Natural killer cell (primary cell): Measurements from ENCODE around the gene RPL3. TPM values are rescaled to one million over a fixed set of nuclear protein-coding genes. Genes with fewer than 3 reads are reported as not detected.

Experiments
- ATAC-seq, 3 donors: fragments of 150-1000 bp in 2 of 3; fragments of 200-7000 bp in 1 of 3; cut with Tn5 transposase; 1 replicate in 1 of 3; 2 replicates in 2 of 3; pipeline ENCODE4 v1.10.0; 2021; ENCODE audit warnings: mild to moderate bottlenecking in 2 of 3, moderate library complexity in 2 of 3
- DNase-seq, 2 donors: peaks; one replicate each; pipeline versions ENCODE4 v3.0.0 to v3.0.0-alpha.2; 2013 to 2021; ENCODE audit warnings: mixed read lengths in 1 of 2
- H3K27ac ChIP-seq: one replicate; pipeline ENCODE4 v1.5.1; 2013; ENCODE audit warnings: mild to moderate bottlenecking, low read length
- H3K27me3 ChIP-seq: one replicate; pipeline ENCODE4 v1.6.1; 2013; ENCODE audit warnings: low read length; ENCODE audit not compliant: control insufficient read depth, insufficient read depth
- H3K36me3 ChIP-seq: one replicate; pipeline ENCODE4 v1.6.1; 2013; ENCODE audit warnings: low read length; ENCODE audit not compliant: control insufficient read depth, insufficient read depth
- H3K4me1 ChIP-seq: one replicate; pipeline ENCODE4 v1.6.1; 2013; ENCODE audit warnings: low read length; ENCODE audit not compliant: control insufficient read depth, insufficient read depth
- H3K4me3 ChIP-seq: one replicate; pipeline ENCODE4 v1.5.1; 2013; ENCODE audit warnings: low read length
- H3K9me3 ChIP-seq: one replicate; pipeline ENCODE4 v1.6.1; 2013; ENCODE audit warnings: low read length; ENCODE audit not compliant: control insufficient read depth, insufficient read depth
- H3K27ac Mint-ChIP-seq, 2 donors: one replicate each; pipeline ENCODE4 v1.8.0; 2022; ENCODE audit warnings: mild to moderate bottlenecking in 2 of 2, mixed read lengths in 2 of 2, moderate library complexity in 1 of 2
- H3K27me3 Mint-ChIP-seq, 2 donors: one replicate each; pipeline ENCODE4 v1.8.0; 2022; ENCODE audit warnings: low read depth in 2 of 2, mixed read lengths in 2 of 2
- H3K36me3 Mint-ChIP-seq: one replicate; pipeline ENCODE4 v1.8.0; 2022; ENCODE audit warnings: mixed read lengths
- H3K4me1 Mint-ChIP-seq, 2 donors: one replicate each; pipeline ENCODE4 v1.8.0; 2022; ENCODE audit warnings: mixed read lengths in 2 of 2
- H3K4me3 Mint-ChIP-seq: one replicate; pipeline ENCODE4 v1.8.0; 2022; ENCODE audit warnings: mild to moderate bottlenecking, moderate library complexity, mixed read lengths
- H3K9me3 Mint-ChIP-seq, 2 donors: one replicate each; pipeline ENCODE4 v1.8.0; 2022; ENCODE audit warnings: mixed read lengths in 2 of 2
- WGBS: methylation state at CpG from one replicate; pipeline ENCODE4 v1.1.7; 2013; ENCODE audit warnings: missing lambda C conversion rate; ENCODE audit not compliant: insufficient coverage; 5-methylcytosine and 5-hydroxymethylcytosine counted together
- intact Hi-C: fragments of 100-400 bp; cut with micrococcal nuclease; formaldehyde crosslinking; loops from one replicate; pipeline ENCODE4 v1.14.2; 2022
- total RNA-seq, 4 donors: library from RNA; stranded (reverse); fragments of 120-200 nt in 1 of 4; gene quantifications; one replicate each; pipeline versions ENCODE4 v1.2.3 to v1.2.4, GENCODE V29; 2013 to 2022
- TF ChIP-seq, protein P1 (sequence below): fragments of 200-600 bp; IDR thresholded peaks from one replicate; pipeline ENCODE4 v1.8.0; 2022; ENCODE audit warnings: antibody characterized with exemption

Gene RPL3
- total RNA-seq: 1,000 to 10,000 TPM; 1,534 to 1,757 (median 1,614) TPM
- 2,958 TPM for total RNA-seq (2013)

DNA sequence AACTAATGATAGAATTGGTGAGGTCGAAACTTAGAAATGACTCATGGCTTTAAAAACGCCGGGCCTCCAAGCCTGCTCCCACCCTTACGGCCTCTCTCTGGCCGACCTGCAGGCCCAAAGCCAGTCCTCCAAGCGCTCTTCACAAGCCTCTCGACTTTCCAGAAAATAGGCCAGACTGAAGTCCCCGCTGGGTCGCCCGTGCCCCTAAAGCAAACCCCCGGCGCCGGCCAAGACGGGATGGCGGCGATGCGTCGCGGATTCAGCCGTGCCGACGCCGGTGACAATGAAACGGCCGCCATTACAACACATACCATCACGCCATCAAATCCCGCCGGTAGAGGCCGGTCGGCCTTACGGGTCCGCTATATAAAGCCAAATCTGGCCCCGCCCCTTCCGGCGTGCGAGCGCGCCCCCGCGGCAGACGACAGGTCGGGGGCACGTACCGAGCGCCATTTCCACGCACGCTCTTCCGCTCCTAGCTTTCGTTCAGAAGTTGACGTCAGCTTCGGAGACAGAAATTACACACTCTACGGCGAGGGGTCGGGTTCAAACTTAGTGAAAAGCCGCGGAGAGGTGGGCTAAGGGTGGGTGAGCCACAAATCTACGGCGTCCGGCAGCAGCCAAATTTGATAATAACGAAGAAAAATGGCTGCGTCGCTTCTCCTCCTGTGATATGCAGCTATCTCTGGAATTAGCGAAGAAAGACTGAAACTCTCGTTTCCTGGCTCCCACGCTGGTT is at the start of gene RPL3:
Gene RPL3 (minus strand): TSS at position 340 of the 739 bp plus-strand sequence. CDS start 26 bp downstream, at position 314.
- Histone ChIP-seq H3K27me3 (no peaks in the 10 kb centered on the region), H3K36me3 (peaks cover 38% of the 10 kb centered on the region), H3K27ac (peak within 1 kb of the TSS; percentile 97), H3K4me1 (peaks cover 54% of the 10 kb centered on the region), H3K4me3 (peak within 1 kb of the TSS; percentile 72), H3K9me3 (no peaks in the 10 kb centered on the region)
- DNase-seq (peak; percentile 98 to 99), ATAC-seq (peak; percentile 77 to 92 (median 81))
- under 1% methylated on average over 65 of the region's 65 CpGs for WGBS
- H3K4me1 Mint-ChIP-seq: peaks cover 34 to 63% of the 10 kb centered on the region in 2 donors
- no peaks in the 10 kb centered on the region for H3K36me3 Mint-ChIP-seq
- TF ChIP-seq, protein P1, sequence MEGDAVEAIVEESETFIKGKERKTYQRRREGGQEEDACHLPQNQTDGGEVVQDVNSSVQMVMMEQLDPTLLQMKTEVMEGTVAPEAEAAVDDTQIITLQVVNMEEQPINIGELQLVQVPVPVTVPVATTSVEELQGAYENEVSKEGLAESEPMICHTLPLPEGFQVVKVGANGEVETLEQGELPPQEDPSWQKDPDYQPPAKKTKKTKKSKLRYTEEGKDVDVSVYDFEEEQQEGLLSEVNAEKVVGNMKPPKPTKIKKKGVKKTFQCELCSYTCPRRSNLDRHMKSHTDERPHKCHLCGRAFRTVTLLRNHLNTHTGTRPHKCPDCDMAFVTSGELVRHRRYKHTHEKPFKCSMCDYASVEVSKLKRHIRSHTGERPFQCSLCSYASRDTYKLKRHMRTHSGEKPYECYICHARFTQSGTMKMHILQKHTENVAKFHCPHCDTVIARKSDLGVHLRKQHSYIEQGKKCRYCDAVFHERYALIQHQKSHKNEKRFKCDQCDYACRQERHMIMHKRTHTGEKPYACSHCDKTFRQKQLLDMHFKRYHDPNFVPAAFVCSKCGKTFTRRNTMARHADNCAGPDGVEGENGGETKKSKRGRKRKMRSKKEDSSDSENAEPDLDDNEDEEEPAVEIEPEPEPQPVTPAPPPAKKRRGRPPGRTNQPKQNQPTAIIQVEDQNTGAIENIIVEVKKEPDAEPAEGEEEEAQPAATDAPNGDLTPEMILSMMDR: no peak
- H3K4me3 Mint-ChIP-seq: peak within 1 kb of the TSS; percentile 99
- peak within 1 kb of the TSS; percentile 99 to 100 for H3K27ac Mint-ChIP-seq
- H3K27me3 Mint-ChIP-seq: no peaks in the 10 kb centered on the region
- H3K9me3 Mint-ChIP-seq: no peaks in the 10 kb centered on the region
- intact Hi-C loops: loop anchor here (1.0 to 5.0 kb wide), 4 partner anchors 80 to 312 kb away; partner anchors contain the start of gene TAB1

DNA sequence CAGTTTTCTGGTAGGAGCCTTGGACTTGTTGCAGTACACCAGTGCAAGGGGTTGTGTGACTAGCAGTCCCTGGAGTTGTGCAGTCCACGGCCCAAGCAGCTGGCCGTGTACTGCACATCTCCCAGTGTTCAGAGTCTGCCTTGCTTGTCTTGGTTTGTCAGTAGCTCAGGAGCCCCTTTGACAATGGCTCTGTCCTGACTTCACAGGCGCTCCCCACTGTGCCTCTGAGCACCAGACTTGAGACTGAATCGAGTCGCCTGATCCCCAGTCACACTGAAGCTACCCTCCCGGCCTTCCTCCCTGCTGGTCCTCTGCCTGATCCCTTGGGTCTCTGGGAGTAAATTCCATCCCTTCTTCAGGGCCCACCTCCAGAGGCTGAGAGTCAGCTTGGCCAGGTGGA is 49.8 kb upstream of the RPL3 start:
- no peak overlapping the region for H3K27ac Mint-ChIP-seq
- peaks cover 0 to 26% of the 10 kb centered on the region in 2 donors for H3K4me1 Mint-ChIP-seq
- H3K4me3 ChIP-seq: no peak overlapping the region
- no peaks in the 10 kb centered on the region for H3K36me3 Mint-ChIP-seq
- TF ChIP-seq, protein P1: no peak
- H3K9me3 Mint-ChIP-seq: no peaks in the 10 kb centered on the region
- no peaks in the 10 kb centered on the region for H3K36me3 ChIP-seq
- H3K9me3 ChIP-seq: peaks cover 3% of the 10 kb centered on the region
- no peak overlapping the region for H3K27ac ChIP-seq
- ATAC-seq (no peak), DNase-seq (no peak)
- no peaks in the 10 kb centered on the region for H3K27me3 Mint-ChIP-seq
- intact Hi-C loops: no loop called here
- no peak overlapping the region for H3K4me3 Mint-ChIP-seq
- 91% methylated on average over 6 of the region's 6 CpGs for WGBS
- H3K27me3 ChIP-seq: no peaks in the 10 kb centered on the region
- peaks cover 17% of the 10 kb centered on the region for H3K4me1 ChIP-seq

DNA sequence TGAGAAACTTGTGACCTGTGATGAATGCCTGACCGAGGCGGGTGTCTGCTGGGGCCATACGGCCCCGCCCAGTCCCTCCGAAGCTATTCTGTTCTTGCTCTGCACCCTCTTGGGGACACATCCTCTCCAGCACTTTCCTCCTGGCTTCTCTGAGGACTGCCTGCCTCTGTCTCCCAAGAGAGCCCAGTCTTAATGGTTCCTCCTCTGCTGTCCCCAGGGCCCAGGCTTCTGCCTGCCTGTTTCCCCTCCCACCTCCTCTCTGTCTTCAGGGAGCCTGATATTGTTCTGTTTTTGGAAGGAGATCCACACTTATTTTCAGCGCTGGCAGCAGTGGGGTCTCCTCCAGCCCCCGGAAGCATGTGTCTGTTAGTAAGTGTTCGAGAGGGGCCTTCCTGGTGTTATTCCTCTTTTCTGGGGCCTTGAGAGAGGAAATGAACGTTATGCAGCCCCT is 49.1 kb upstream of the RPL3 start:
- H3K27me3 ChIP-seq: no peaks in the 10 kb centered on the region
- intact Hi-C loops: no loop called here
- H3K4me3 ChIP-seq: no peak overlapping the region
- H3K4me3 Mint-ChIP-seq: no peak overlapping the region
- H3K36me3 Mint-ChIP-seq: no peaks in the 10 kb centered on the region
- H3K9me3 ChIP-seq: peaks cover 3% of the 10 kb centered on the region
- DNase-seq (no peak), ATAC-seq (no peak)
- H3K36me3 ChIP-seq: no peaks in the 10 kb centered on the region
- H3K27ac ChIP-seq: no peak overlapping the region
- no peaks in the 10 kb centered on the region for H3K27me3 Mint-ChIP-seq
- TF ChIP-seq, protein P1: no peak
- no peaks in the 10 kb centered on the region for H3K9me3 Mint-ChIP-seq
- WGBS: 44% methylated on average over 9 of the region's 9 CpGs
- no peak overlapping the region for H3K27ac Mint-ChIP-seq
- peaks cover 1 to 30% of the 10 kb centered on the region in 2 donors for H3K4me1 Mint-ChIP-seq
- H3K4me1 ChIP-seq: peaks cover 17% of the 10 kb centered on the region
